Measurements from ENCODE around the gene ANP32E.

Gene ANP32E

GRCh38 chr1:150196417-150196816, 39.5 kb downstream of the ANP32E start:
- TF ChIP-seq SIN3A (IDR thresholded peaks at IDR 0.05; ENCODE audit: borderline replicate concordance, insufficient read depth, low read length) (no peak), TAF1 (IDR thresholded peaks at IDR 0.05; ENCODE audit: borderline replicate concordance, insufficient read depth, low read length) (no peak), POLR2AphosphoS5 (IDR thresholded peaks at IDR 0.05; ENCODE audit: low read depth, low read length) (no peak), REST (IDR thresholded peaks at IDR 0.05; ENCODE audit: insufficient read depth in 1 of 2, low read depth in 2 of 2, low read length in 2 of 2) (no peak), FOXP2 (optimal IDR thresholded peaks at IDR 0.05; ENCODE audit: borderline replicate concordance, extremely low read depth, extremely low read length, insufficient read depth) (no peak)

GRCh38 chr1:150194381-150195031, 41.4 kb downstream of the ANP32E start:
- TF ChIP-seq REST (IDR thresholded peaks at IDR 0.05; ENCODE audit: insufficient read depth in 1 of 2, low read depth in 2 of 2, low read length in 2 of 2) (no peak), POLR2AphosphoS5 (IDR thresholded peaks at IDR 0.05; ENCODE audit: low read depth, low read length) (no peak), FOXP2 (optimal IDR thresholded peaks at IDR 0.05; ENCODE audit: borderline replicate concordance, extremely low read depth, extremely low read length, insufficient read depth) (no peak), TAF1 (IDR thresholded peaks at IDR 0.05; ENCODE audit: borderline replicate concordance, insufficient read depth, low read length) (no peak), SIN3A (IDR thresholded peaks at IDR 0.05; ENCODE audit: borderline replicate concordance, insufficient read depth, low read length) (no peak)

- TF ChIP-seq POLR2AphosphoS5 (IDR thresholded peaks at IDR 0.05; ENCODE audit: low read depth, low read length) (no peak), REST (IDR thresholded peaks at IDR 0.05; ENCODE audit: insufficient read depth in 1 of 2, low read depth in 2 of 2, low read length in 2 of 2) (no peak), SIN3A (IDR thresholded peaks at IDR 0.05; ENCODE audit: borderline replicate concordance, insufficient read depth, low read length) (no peak), TAF1 (IDR thresholded peaks at IDR 0.05; ENCODE audit: borderline replicate concordance, insufficient read depth, low read length) (no peak), FOXP2 (optimal IDR thresholded peaks at IDR 0.05; ENCODE audit: borderline replicate concordance, extremely low read depth, extremely low read length, insufficient read depth) (no peak)
These were observed 43.9 kb downstream of the ANP32E start for GRCh38 chr1:150192012-150192411.

DNA sequence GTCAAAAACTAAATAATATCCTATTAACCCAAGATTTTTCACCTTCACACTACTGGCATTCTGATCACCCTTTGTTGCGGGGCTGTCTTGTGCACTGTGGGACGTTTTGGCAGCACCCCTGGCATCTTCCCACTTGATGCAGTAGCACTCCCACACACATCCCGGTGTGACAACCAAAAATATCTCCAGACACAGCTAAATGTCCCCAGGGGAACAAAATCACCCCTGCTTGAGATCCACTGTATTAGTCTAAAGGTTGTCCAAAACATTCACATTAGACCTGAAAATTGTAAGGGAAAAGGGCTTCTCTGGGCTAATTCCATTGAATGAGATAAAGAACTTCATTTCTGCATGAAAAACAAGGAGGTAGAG, 48.4 kb downstream of the ANP32E start:
- TF ChIP-seq SIN3A (IDR thresholded peaks at IDR 0.05; ENCODE audit: borderline replicate concordance, insufficient read depth, low read length): no peak
- no peak for TF ChIP-seq FOXP2 (optimal IDR thresholded peaks at IDR 0.05; ENCODE audit: borderline replicate concordance, extremely low read depth, extremely low read length, insufficient read depth)
- TF ChIP-seq POLR2AphosphoS5 (IDR thresholded peaks at IDR 0.05; ENCODE audit: low read depth, low read length): no peak
- no peak for TF ChIP-seq REST (IDR thresholded peaks at IDR 0.05; ENCODE audit: insufficient read depth in 1 of 2, low read depth in 2 of 2, low read length in 2 of 2)
- no peak for TF ChIP-seq TAF1 (IDR thresholded peaks at IDR 0.05; ENCODE audit: borderline replicate concordance, insufficient read depth, low read length)

All from PFSK-1 (cell line).